ENCODE data around the gene RAET1G.

- TF ChIP-seq EP300 (IDR thresholded peaks at IDR 0.05) (no peak), CTCF (IDR thresholded peaks at IDR 0.05) (no peak)
Measured at GRCh38 chr6:149885888-149886287, 37.0 kb downstream of the RAET1G start.

All from tibial nerve (tissue), 4 donors.